ENCODE results near the gene RAVER2. TPM values are rescaled to one million over a fixed set of nuclear protein-coding genes. Genes with fewer than 3 reads are reported as not detected.

The RAVER2 gene
- total and polyA plus RNA-seq, 2 donors (not counting 3 experiments of a cell fraction or from before 2014, with no cell fraction given) = 6.0 to 13.9 TPM

- no peak for FAIRE-seq
- BruUV-seq (replicated peaks) = no TSS peak
Measured at GRCh38 chr1:64875101-64875500, 130.2 kb downstream of the RAVER2 start.

More at GRCh38 chr1:64875101-64875500, 130.2 kb downstream of the RAVER2 start:
- no peak for TF ChIP-seq POLR2AphosphoS5 (IDR thresholded peaks at IDR 0.05; ENCODE audit: insufficient read depth, low read depth, low read length)
- TF ChIP-seq MYC (IDR thresholded peaks at IDR 0.05; ENCODE audit: low read depth, low read length) = no peak
- no peak for TF ChIP-seq CTCF (IDR thresholded peaks at IDR 0.05; ENCODE audit: extremely low read depth in 1 of 2, insufficient read depth in 1 of 2, low read depth in 1 of 2, low read length in 2 of 2)
- no peak for TF ChIP-seq FOS (IDR thresholded peaks at IDR 0.05; ENCODE audit: borderline replicate concordance, insufficient read depth, low read length)
- no peak for TF ChIP-seq GATA2 (IDR thresholded peaks at IDR 0.05; ENCODE audit: insufficient read depth, insufficient read length, low read depth, low read length)
- TF ChIP-seq EZH2 (IDR thresholded peaks at IDR 0.05; ENCODE audit: borderline replicate concordance, low read depth, low read length, severe bottlenecking) = no peak
- TF ChIP-seq MAX (IDR thresholded peaks at IDR 0.05; ENCODE audit: insufficient read depth, insufficient read length) = no peak
- no peak for TF ChIP-seq JUN (IDR thresholded peaks at IDR 0.05; ENCODE audit: borderline replicate concordance, insufficient read depth, insufficient read length, low read depth)
- dilution Hi-C loops (cut with MboI; ENCODE audit: extremely low pct_ligation_motif_present, low sequenced_read_pairs) (no loop called here), intact Hi-C loops (cut with micrococcal nuclease) (loop anchor here (5.0 kb wide), 2 partner anchors 192 to 547 kb away; partner anchors contain the start of genes LEPR and LEPROT)
- H3K9me1 ChIP-seq (replicated peaks; ENCODE audit: control insufficient read depth, extremely low read depth, insufficient read depth, low read length) = no peaks in the 10 kb centered on the region
- H3K27ac ChIP-seq (ENCODE audit: insufficient read depth, low read depth, low read length) = no peak overlapping the region
- ChIA-PET CTCF (interaction anchor here (0.9 to 1.7 kb wide), 2 partner anchors 88 to 146 kb away, joined by 3 to 5 read pairs; no protein-coding TSS in a partner anchor), POLR2A (no interaction called here)
- H2AFZ ChIP-seq (ENCODE audit: low read depth, low read length) = no peak overlapping the region
- no peaks in the 10 kb centered on the region for H3K9me3 ChIP-seq (replicated peaks; ENCODE audit: control insufficient read depth, insufficient read depth, low read length)
- peaks cover 9 to 25% of the 10 kb centered on the region in 2 experiments for H3K36me3 ChIP-seq (ENCODE audit: control insufficient read depth in 2 of 2, extremely low read depth in 1 of 2, insufficient read depth in 2 of 2, low read length in 2 of 2)
- no peak for DNase-seq (ENCODE audit: low read depth, low spot score)
- H3K4me3 ChIP-seq (replicated peaks in 1 of 3; ENCODE audit: insufficient read depth in 1 of 3, low read depth in 1 of 3, low read length in 3 of 3) = no peak overlapping the region
- no peaks in the 10 kb centered on the region for H3K27me3 ChIP-seq (ENCODE audit: control insufficient read depth in 2 of 2, insufficient read depth in 2 of 2, low read length in 2 of 2)
- no peak overlapping the region for H3K4me2 ChIP-seq (ENCODE audit: insufficient read depth, low read length)
- H4K20me1 ChIP-seq (replicated peaks; ENCODE audit: control insufficient read depth, extremely low read depth, insufficient read depth, low read length) = no peaks in the 10 kb centered on the region
- peaks cover 21% of the 10 kb centered on the region for H3K79me2 ChIP-seq (ENCODE audit: control insufficient read depth, insufficient read depth, low read length)
- peaks cover 57% of the 10 kb centered on the region for H3K4me1 ChIP-seq (ENCODE audit: control insufficient read depth, extremely low read depth, insufficient read depth, low read length)
- H3K9ac ChIP-seq (replicated peaks; ENCODE audit: extremely low read depth, insufficient read depth, low read length) = no peak overlapping the region
